Measurements from ENCODE around the gene TADA3. TPM values are rescaled to one million over a fixed set of nuclear protein-coding genes. Genes with fewer than 3 reads are reported as not detected.
A peak's percentile ranks its signal among the peaks of the same experiment; 100 is the strongest.

The TADA3 gene
- total and polyA plus RNA-seq, 9 of the 15 experiments (the other 6 are each of a cell fraction or from before 2014, with no cell fraction given), result 4.1 to 110 (median 74.8) TPM

DNA sequence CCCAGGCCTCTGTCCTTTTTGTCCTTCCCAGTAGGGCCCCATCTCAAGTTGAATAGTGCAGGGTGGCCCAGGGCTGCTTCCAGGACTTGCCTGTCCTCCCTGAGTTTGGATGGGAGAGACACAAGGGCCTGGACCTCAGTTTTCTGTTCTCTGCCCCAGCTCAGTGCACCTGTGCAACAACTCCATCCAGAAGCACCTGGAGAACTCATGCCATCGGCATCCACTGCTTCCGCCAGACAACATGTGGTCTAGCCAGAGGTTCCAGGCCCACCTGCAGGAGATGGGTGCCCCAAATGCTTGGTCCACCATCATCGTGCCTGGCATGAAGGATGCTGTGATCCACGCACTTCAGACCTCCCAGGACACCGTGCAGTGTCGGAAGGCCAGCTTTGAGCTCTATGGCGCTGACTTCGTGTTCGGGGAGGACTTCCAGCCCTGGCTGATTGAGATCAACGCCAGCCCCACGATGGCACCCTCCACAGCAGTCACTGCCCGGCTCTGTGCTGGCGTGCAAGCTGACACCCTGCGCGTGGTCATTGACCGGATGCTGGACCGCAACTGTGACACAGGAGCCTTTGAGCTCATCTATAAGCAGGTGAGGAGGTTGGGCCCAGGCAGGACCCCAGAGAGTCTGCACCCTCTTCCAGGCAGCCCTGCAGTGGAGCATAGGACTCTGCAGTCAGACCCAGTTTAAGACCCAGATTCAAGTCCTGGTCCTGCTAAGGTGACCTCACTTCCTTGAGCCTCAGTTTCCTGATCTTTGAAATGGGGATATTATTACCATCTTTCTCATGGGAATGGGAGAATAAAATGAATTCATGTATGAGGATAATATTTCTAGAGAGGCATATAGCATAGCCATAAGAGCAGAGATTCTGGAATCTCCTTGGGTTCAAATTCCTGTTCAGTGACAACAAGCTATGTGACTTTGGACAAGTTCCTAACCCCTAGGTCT is 36.8 kb upstream of the TADA3 start:
- POLR2A ChIA-PET, result interaction anchor here (0.6 to 3.2 kb wide), 3 partner anchors 12 to 15 kb away, joined by 4 to 18 read pairs (median 4); partner anchors contain the start of gene RPUSD3
- H4K20me1 ChIP-seq (replicated peaks; ENCODE audit: control insufficient read depth, insufficient read depth, low read length), result no peaks in the 10 kb centered on the region; the same call in 1 of the 2 replicates
- FAIRE-seq (no peak), DNase-seq (ENCODE audit: extremely low read depth in 1 of 4, low spot score in 3 of 4) (no peak), ATAC-seq (no peak)
- peaks cover 72% of the 10 kb centered on the region for H3K36me3 ChIP-seq (ENCODE audit: control insufficient read depth, insufficient read depth, low read length)
- intact Hi-C loops (cut with micrococcal nuclease), result no loop called here
- H2AFZ ChIP-seq (ENCODE audit: low read depth, low read length), result no peak overlapping the region
- H3K27me3 ChIP-seq (ENCODE audit: control insufficient read depth in 2 of 2, insufficient read depth in 2 of 2, low read length in 2 of 2), result no peaks in the 10 kb centered on the region
- H3K27ac ChIP-seq (ENCODE audit: extremely low read depth, low read depth, low read length), result no peak overlapping the region
- 94% methylated on average over 17 of the region's 17 CpGs for WGBS (ENCODE audit: insufficient coverage, low coverage, missing lambda C conversion rate)
- H3K9ac ChIP-seq (ENCODE audit: insufficient read depth in 1 of 2, low read depth in 2 of 2, low read length in 2 of 2), result peak overlapping the region in 1 of 2 experiments; percentile 0; a peak in 1 of 4 replicates
- BruUV-seq (replicated peaks), result no TSS peak
- CTCF ChIA-PET (ENCODE audit: low intra/inter-chr PET ratio), result no interaction called here
- no peak overlapping the region for H3K4me2 ChIP-seq (ENCODE audit: insufficient read depth, low read length)
- H3K79me2 ChIP-seq (ENCODE audit: control insufficient read depth, insufficient read depth, low read length), result no peaks in the 10 kb centered on the region
- in situ Hi-C loops (cut with MboI), result loop anchor here (25.0 kb wide), 1 partner anchor 908 kb away; no protein-coding TSS in a partner anchor
- H3K4me1 ChIP-seq (replicated peaks in 1 of 2; ENCODE audit: control insufficient read depth in 2 of 2, insufficient read depth in 2 of 2, low read length in 2 of 2), result peaks cover 0 to 11% of the 10 kb centered on the region in 2 experiments; a peak in 2 of 5 replicates
- no peaks in the 10 kb centered on the region for H3K9me3 ChIP-seq (replicated peaks; ENCODE audit: control insufficient read depth, insufficient read depth, low read depth, low read length)
- H3K9me1 ChIP-seq (ENCODE audit: control insufficient read depth, insufficient read depth, low read length), result peaks cover 4% of the 10 kb centered on the region
- no peak overlapping the region for H3K4me3 ChIP-seq
- TF ChIP-seq WHSC1 (IDR thresholded peaks at IDR 0.05; ENCODE audit: low read length) (peak; percentile 36), ZNF311 (CRISPR knock-in tag; IDR thresholded peaks at IDR 0.05) (no peak), POLR2B (IDR thresholded peaks at IDR 0.05; ENCODE audit: low read depth, partially characterized antibody) (no peak), KAT2B (IDR thresholded peaks at IDR 0.05; ENCODE audit: low read depth, low read length) (no peak), SMARCC2 (IDR thresholded peaks at IDR 0.05; ENCODE audit: low read depth) (no peak), ARID3B (CRISPR knock-in tag; IDR thresholded peaks at IDR 0.05; ENCODE audit: borderline replicate concordance) (no peak), BCL6 (CRISPR knock-in tag; IDR thresholded peaks at IDR 0.05) (no peak), ZNF77 (CRISPR knock-in tag; IDR thresholded peaks at IDR 0.05) (no peak), RCOR1 (IDR thresholded peaks at IDR 0.05; ENCODE audit: borderline replicate concordance in 1 of 2, low read depth in 2 of 2, low read length in 2 of 2) (peak in 1 of 2 experiments; percentile 45; a peak in 1 of 4 replicates), HDAC2 (IDR thresholded peaks at IDR 0.05) (peak; percentile 44; the same call in 1 of the 2 replicates), ZC3H11A (IDR thresholded peaks at IDR 0.05; ENCODE audit: low read depth, low read length) (no peak), NFIX (CRISPR knock-in tag; IDR thresholded peaks at IDR 0.05; ENCODE audit: low read depth) (no peak), ZFP36 (IDR thresholded peaks at IDR 0.05; ENCODE audit: low read depth, low read length, partially characterized antibody) (no peak), SAP30 (IDR thresholded peaks at IDR 0.05; ENCODE audit: borderline replicate concordance, insufficient read depth, low read depth, low read length, poor library complexity, severe bottlenecking) (no peak), ZNF561 (CRISPR knock-in tag; conservative IDR thresholded peaks at IDR 0.05) (no peak), RBM39 (optimal IDR thresholded peaks at IDR 0.05; ENCODE audit: low read depth, low read length) (no peak), ESRRA (IDR thresholded peaks at IDR 0.05; ENCODE audit: borderline replicate concordance, low read depth) (peak; percentile 97), CC2D1A (IDR thresholded peaks at IDR 0.05) (no peak), HDAC1 (IDR thresholded peaks at IDR 0.05) (no peak)
- TF ChIP-seq, protein P1, sequence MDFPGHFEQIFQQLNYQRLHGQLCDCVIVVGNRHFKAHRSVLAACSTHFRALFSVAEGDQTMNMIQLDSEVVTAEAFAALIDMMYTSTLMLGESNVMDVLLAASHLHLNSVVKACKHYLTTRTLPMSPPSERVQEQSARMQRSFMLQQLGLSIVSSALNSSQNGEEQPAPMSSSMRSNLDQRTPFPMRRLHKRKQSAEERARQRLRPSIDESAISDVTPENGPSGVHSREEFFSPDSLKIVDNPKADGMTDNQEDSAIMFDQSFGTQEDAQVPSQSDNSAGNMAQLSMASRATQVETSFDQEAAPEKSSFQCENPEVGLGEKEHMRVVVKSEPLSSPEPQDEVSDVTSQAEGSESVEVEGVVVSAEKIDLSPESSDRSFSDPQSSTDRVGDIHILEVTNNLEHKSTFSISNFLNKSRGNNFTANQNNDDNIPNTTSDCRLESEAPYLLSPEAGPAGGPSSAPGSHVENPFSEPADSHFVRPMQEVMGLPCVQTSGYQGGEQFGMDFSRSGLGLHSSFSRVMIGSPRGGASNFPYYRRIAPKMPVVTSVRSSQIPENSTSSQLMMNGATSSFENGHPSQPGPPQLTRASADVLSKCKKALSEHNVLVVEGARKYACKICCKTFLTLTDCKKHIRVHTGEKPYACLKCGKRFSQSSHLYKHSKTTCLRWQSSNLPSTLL (IDR thresholded peaks at IDR 0.05), result no peak

Data from K562 (cell line).